Neural progenitor cell (in vitro differentiated cells): ENCODE results near the gene EXD3. TPM values are rescaled to one million over a fixed set of nuclear protein-coding genes. Genes with fewer than 3 reads are reported as not detected.

ENCODE experiments used
- DNase-seq: peaks from one replicate; pipeline ENCODE4 v3.0.0-alpha.2; 2016; ENCODE audit warnings: low spot score
- H2AFZ ChIP-seq: fragments of 200-600 bp; sonication (generic); replicated peaks from 2 replicates; pipeline ENCODE4 v1.6.1; 2016; ENCODE audit warnings: antibody characterized with exemption
- H3F3A ChIP-seq: fragments of 200-600 bp; sonication (generic); 2 replicates; pipeline ENCODE4 v1.6.1; 2016; ENCODE audit warnings: antibody characterized with exemption, low read depth
- H3K27ac ChIP-seq: fragments of 200-600 bp; sonication (generic); 2 replicates; pipeline ENCODE4 v1.5.1; 2016; ENCODE audit warnings: mild to moderate bottlenecking
- H3K27me3 ChIP-seq: fragments of 200-600 bp; sonication (generic); 2 replicates; pipeline ENCODE4 v1.6.1; 2016; ENCODE audit warnings: mild to moderate bottlenecking, moderate library complexity
- H3K36me3 ChIP-seq: fragments of 200-600 bp; sonication (generic); 2 replicates; pipeline ENCODE4 v1.5.1; 2016
- H3K4me1 ChIP-seq: fragments of 200-600 bp; sonication (generic); 2 replicates; pipeline ENCODE4 v1.6.1; 2016; ENCODE audit warnings: mixed run types
- H3K4me2 ChIP-seq: fragments of 200-600 bp; sonication (generic); 2 replicates; pipeline ENCODE4 v1.6.1; 2016
- H3K4me3 ChIP-seq: fragments of 200-600 bp; sonication (generic); 2 replicates; pipeline ENCODE4 v1.5.1; 2016
- H3K79me2 ChIP-seq: fragments of 200-600 bp; sonication (generic); 2 replicates; pipeline ENCODE4 v1.6.1; 2016; ENCODE audit warnings: low read depth
- H3K9ac ChIP-seq: fragments of 200-600 bp; sonication (generic); 2 replicates; pipeline ENCODE4 v1.6.1; 2016
- H3K9me3 ChIP-seq: fragments of 200-600 bp; sonication (generic); 2 replicates; pipeline ENCODE4 v1.5.1; 2016; ENCODE audit warnings: low read depth
- H4K20me1 ChIP-seq: fragments of 200-600 bp; sonication (generic); 2 replicates; pipeline ENCODE4 v1.6.1; 2016; ENCODE audit warnings: low read depth
- H3K27ac Mint-ChIP-seq: 3 replicates; pipeline ENCODE4 v1.8.0; 2021; ENCODE audit warnings: mixed read lengths
- H3K27me3 Mint-ChIP-seq: 2 replicates; pipeline ENCODE4 v1.8.0; 2022; ENCODE audit warnings: low read depth, mild to moderate bottlenecking, inconsistent platforms, moderate library complexity, mixed read lengths; ENCODE audit not compliant: insufficient read depth
- H3K36me3 Mint-ChIP-seq: 3 replicates; pipeline ENCODE4 v1.8.0; 2021; ENCODE audit warnings: mixed read lengths
- H3K4me1 Mint-ChIP-seq: 3 replicates; pipeline ENCODE4 v1.8.0; 2021; ENCODE audit warnings: mixed read lengths
- H3K4me3 Mint-ChIP-seq: 3 replicates; pipeline ENCODE4 v1.8.0; 2021; ENCODE audit warnings: mild to moderate bottlenecking, moderate library complexity, mixed read lengths
- H3K9me3 Mint-ChIP-seq: 3 replicates; pipeline ENCODE4 v1.8.0; 2020; ENCODE audit warnings: mixed read lengths
- EZH2 ChIP-seq: fragments of 200-600 bp; sonication (generic); IDR thresholded peaks from 2 replicates; pipeline ENCODE4 v1.6.1; 2017; ENCODE audit warnings: antibody characterized with exemption, mild to moderate bottlenecking, moderate library complexity
- EZH2phosphoT487 ChIP-seq: fragments of 200-600 bp; sonication (generic); IDR thresholded peaks from 2 replicates; pipeline ENCODE4 v1.6.1; 2017; ENCODE audit warnings: antibody characterized with exemption
- total RNA-seq: library from RNA; depleted of rRNA; stranded (reverse); fragments of >200 nt; gene quantifications from 2 replicates; pipeline ENCODE4 v1.2.3, GENCODE V29; 2015; ENCODE audit warnings: low replicate concordance
- TF ChIP-seq, protein P1 (sequence below): fragments of 200-600 bp; sonication (generic); IDR thresholded peaks from 2 replicates; pipeline ENCODE4 v1.5.1; 2017; ENCODE audit warnings: antibody characterized with exemption, mild to moderate bottlenecking

The EXD3 gene
- total RNA-seq, 1 donor from 2014 or later, result 4.7 TPM

DNA sequence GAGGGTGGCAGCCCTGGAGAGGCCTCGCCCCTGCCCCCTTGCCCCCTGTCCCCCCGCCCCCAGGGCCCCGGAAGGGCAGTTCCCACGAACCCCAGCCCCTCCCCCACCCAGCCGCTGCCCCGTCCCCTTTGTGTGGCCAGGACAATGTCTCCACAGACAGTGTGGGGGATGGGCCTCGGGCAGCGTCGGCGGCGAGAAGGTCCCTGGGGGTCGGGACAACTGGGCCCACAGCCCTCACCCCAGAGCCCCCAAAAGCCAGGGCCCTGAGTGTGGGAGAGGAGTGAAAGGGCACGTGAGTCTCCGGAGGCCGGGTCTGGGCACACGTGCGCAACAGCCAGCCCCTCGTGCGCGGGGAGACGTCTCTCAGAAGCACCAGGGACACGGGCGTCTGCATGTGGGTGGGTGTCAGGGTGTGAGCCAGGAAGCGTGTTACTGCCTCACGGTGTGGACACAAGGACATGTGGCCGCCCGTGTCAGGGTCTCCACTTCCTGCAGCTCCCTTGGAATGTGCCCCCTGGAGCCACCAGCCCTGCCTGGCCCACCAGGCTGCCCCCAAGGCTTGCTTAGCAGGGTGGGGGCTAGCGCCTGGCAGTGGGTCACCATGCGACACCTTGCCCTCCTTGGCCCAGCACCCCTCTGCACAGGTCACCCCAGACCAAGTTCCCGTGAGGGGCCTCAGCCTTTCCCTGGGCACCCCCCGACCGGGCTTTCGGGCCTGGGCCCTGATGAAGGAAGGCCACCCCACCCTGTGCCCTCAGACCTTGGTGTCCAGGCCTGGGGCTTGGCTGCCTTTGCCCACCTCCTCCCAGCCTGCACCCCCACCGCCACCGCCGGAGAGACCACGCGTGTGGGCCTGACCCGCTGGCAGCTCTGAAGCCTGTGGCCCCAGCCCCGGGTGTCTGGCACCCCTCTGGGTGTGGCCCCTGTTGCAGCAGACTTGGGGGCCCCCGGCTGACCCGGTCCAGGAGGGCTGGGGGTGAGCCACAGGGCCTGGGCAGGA lies 108.1 kb downstream of the EXD3 start:
- Histone ChIP-seq H2AFZ (no peak overlapping the region), H3K9me3 (no peaks in the 10 kb centered on the region), H3K36me3 (no peaks in the 10 kb centered on the region), H3K4me2 (peak overlapping the region; percentile 69), H3K27ac (no peak overlapping the region), H3K4me1 (peaks cover 31% of the 10 kb centered on the region), H3K9ac (no peak overlapping the region), H3K4me3 (no peak overlapping the region), H3K27me3 (no peaks in the 10 kb centered on the region), H3K79me2 (no peaks in the 10 kb centered on the region), H3F3A (peaks cover 30% of the 10 kb centered on the region), H4K20me1 (no peaks in the 10 kb centered on the region)
- no peak overlapping the region for H3K4me3 Mint-ChIP-seq
- H3K4me1 Mint-ChIP-seq, result peaks cover 21% of the 10 kb centered on the region
- no peak overlapping the region for H3K27ac Mint-ChIP-seq
- no peaks in the 10 kb centered on the region for H3K27me3 Mint-ChIP-seq
- no peaks in the 10 kb centered on the region for H3K36me3 Mint-ChIP-seq
- peak; percentile 50 for DNase-seq
- TF ChIP-seq EZH2phosphoT487 (no peak), EZH2 (no peak)
- TF ChIP-seq, protein P1, sequence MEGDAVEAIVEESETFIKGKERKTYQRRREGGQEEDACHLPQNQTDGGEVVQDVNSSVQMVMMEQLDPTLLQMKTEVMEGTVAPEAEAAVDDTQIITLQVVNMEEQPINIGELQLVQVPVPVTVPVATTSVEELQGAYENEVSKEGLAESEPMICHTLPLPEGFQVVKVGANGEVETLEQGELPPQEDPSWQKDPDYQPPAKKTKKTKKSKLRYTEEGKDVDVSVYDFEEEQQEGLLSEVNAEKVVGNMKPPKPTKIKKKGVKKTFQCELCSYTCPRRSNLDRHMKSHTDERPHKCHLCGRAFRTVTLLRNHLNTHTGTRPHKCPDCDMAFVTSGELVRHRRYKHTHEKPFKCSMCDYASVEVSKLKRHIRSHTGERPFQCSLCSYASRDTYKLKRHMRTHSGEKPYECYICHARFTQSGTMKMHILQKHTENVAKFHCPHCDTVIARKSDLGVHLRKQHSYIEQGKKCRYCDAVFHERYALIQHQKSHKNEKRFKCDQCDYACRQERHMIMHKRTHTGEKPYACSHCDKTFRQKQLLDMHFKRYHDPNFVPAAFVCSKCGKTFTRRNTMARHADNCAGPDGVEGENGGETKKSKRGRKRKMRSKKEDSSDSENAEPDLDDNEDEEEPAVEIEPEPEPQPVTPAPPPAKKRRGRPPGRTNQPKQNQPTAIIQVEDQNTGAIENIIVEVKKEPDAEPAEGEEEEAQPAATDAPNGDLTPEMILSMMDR, result no peak
- H3K9me3 Mint-ChIP-seq, result no peaks in the 10 kb centered on the region

DNA sequence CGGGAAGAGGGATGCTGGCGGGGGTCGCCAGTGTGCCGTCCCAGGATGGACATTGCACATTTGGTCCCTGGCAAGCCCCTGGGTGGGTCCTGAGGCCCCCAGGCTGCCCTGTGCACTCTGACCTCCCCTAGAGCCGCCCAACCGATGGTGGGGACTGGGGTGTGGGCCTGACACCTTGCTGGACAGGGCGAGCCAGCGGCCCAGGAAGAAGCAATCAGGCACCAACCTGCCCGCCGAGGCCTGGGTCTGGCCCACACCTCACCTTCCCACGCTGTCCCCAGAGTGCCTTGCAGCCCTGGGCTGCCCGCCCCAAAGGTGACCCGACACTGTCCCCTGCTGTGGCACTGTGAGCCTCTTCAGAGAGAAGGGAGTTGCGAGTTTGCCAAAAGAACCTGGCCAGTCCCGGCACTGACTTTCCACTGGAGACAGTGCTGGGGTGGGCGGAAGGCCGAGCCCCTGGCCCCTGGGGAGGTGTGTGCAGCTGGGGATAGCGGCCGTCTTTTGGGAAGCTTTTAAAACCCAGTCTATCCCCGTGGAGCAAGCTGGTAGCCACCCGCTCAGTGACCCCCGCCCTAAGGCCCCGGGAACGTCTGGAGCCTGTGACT lies 108.9 kb downstream of the EXD3 start:
- no peak overlapping the region for H2AFZ ChIP-seq
- no peaks in the 10 kb centered on the region for H4K20me1 ChIP-seq
- H3K4me3 Mint-ChIP-seq, result no peak overlapping the region
- no peaks in the 10 kb centered on the region for H3K27me3 ChIP-seq
- TF ChIP-seq EZH2phosphoT487, result no peak
- TF ChIP-seq, protein P1, result no peak
- no peak overlapping the region for H3K4me3 ChIP-seq
- H3K4me1 ChIP-seq, result peaks cover 31% of the 10 kb centered on the region
- H3K36me3 Mint-ChIP-seq, result no peaks in the 10 kb centered on the region
- no peak overlapping the region for H3K27ac Mint-ChIP-seq
- no peaks in the 10 kb centered on the region for H3K27me3 Mint-ChIP-seq
- H3K4me1 Mint-ChIP-seq, result peaks cover 21% of the 10 kb centered on the region
- peaks cover 26% of the 10 kb centered on the region for H3F3A ChIP-seq
- no peak overlapping the region for H3K27ac ChIP-seq
- peak; percentile 2 for DNase-seq
- H3K79me2 ChIP-seq, result no peaks in the 10 kb centered on the region
- H3K9me3 Mint-ChIP-seq, result no peaks in the 10 kb centered on the region
- H3K9ac ChIP-seq, result no peak overlapping the region
- no peaks in the 10 kb centered on the region for H3K9me3 ChIP-seq
- no peaks in the 10 kb centered on the region for H3K36me3 ChIP-seq
- peak overlapping the region; percentile 45 for H3K4me2 ChIP-seq

DNA sequence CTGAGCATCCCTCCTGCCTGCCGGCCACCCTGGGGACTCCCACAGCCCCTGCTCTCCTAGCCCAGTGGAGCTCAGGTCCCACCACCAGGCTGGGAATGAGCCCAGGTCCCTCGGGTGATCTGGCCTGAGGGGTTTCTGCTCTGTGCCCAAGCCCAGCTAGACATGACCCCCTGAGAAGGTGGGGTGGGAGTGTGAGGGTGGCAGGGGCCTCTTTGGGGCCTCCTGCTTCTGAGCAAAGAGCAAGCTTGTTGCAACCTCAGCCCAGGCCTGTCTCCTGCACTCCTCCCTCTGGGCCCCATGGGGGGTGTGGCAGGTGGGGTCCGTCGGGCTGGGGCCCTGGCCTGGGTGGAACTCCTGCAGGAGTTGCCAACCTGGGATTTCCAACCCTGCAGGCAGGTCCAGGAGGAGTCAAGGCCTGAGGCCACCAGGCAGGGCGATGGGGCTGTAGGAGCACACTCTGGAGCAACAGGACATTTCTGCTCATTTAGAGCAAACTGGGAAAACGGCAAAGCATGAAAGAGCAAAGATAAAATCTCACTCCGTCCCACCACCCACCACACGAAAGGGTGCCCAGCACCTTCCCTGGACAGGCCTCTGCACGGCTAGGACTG lies 109.5 kb downstream of the EXD3 start:
- no peaks in the 10 kb centered on the region for H4K20me1 ChIP-seq
- TF ChIP-seq, protein P1, result no peak
- no peak for TF ChIP-seq EZH2
- no peak for TF ChIP-seq EZH2phosphoT487
- Mint-ChIP-seq H3K4me3 (peak overlapping the region; percentile 11), H3K4me1 (peaks cover 21% of the 10 kb centered on the region), H3K36me3 (no peaks in the 10 kb centered on the region), H3K9me3 (no peaks in the 10 kb centered on the region), H3K27ac (peak overlapping the region; percentile 53), H3K27me3 (peaks cover 2% of the 10 kb centered on the region)
- H3K9ac ChIP-seq, result no peak overlapping the region
- no peak overlapping the region for H3K27ac ChIP-seq
- DNase-seq, result no peak
- H3K9me3 ChIP-seq, result no peaks in the 10 kb centered on the region
- no peaks in the 10 kb centered on the region for H3K79me2 ChIP-seq
- H3K36me3 ChIP-seq, result no peaks in the 10 kb centered on the region
- H3K4me3 ChIP-seq, result no peak overlapping the region
- peak overlapping the region; percentile 45 for H3K4me2 ChIP-seq
- peaks cover 21% of the 10 kb centered on the region for H3F3A ChIP-seq
- H3K4me1 ChIP-seq, result peaks cover 31% of the 10 kb centered on the region
- H3K27me3 ChIP-seq, result no peaks in the 10 kb centered on the region
- no peak overlapping the region for H2AFZ ChIP-seq
